ENCODE data around the gene TPCN1.

DNA sequence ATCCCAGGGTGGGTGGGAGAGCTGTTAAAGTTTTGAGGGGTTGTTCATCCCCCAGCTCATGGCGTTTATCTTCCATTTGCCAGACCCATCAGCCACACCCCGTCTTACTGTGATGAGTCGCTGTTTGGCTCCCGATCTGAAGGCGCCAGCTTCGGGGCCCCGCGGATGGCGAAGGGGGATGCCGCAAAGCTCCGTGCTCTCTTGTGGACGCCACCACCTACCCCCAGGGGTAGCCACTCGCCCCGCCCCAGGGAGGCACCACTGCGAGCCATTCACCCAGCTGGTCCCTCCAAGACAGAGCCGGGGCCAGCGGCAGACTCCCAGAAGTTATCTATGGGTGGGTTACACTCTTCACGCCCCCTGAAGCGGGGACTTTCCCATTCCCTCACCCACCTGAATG lies 30.0 kb upstream of the TPCN1 start:
- TF ChIP-seq, protein P1, sequence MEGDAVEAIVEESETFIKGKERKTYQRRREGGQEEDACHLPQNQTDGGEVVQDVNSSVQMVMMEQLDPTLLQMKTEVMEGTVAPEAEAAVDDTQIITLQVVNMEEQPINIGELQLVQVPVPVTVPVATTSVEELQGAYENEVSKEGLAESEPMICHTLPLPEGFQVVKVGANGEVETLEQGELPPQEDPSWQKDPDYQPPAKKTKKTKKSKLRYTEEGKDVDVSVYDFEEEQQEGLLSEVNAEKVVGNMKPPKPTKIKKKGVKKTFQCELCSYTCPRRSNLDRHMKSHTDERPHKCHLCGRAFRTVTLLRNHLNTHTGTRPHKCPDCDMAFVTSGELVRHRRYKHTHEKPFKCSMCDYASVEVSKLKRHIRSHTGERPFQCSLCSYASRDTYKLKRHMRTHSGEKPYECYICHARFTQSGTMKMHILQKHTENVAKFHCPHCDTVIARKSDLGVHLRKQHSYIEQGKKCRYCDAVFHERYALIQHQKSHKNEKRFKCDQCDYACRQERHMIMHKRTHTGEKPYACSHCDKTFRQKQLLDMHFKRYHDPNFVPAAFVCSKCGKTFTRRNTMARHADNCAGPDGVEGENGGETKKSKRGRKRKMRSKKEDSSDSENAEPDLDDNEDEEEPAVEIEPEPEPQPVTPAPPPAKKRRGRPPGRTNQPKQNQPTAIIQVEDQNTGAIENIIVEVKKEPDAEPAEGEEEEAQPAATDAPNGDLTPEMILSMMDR (conservative IDR thresholded peaks at IDR 0.05 in 1 of 2, IDR thresholded peaks at IDR 0.05 in 1 of 2; ENCODE audit: low read depth in 1 of 2, low read length in 2 of 2): no peak
- no peak for TF ChIP-seq EZH2 (IDR thresholded peaks at IDR 0.05; ENCODE audit: low read length, missing control alignments)
